ENCODE measurements around the gene SPATA31A3.
"Not testable (repeated sequence)": the region's sequence is repeated elsewhere in the genome, so short reads cannot be mapped to it uniquely, and the experiment has no call there.

The SPATA31A3 gene

DNA sequence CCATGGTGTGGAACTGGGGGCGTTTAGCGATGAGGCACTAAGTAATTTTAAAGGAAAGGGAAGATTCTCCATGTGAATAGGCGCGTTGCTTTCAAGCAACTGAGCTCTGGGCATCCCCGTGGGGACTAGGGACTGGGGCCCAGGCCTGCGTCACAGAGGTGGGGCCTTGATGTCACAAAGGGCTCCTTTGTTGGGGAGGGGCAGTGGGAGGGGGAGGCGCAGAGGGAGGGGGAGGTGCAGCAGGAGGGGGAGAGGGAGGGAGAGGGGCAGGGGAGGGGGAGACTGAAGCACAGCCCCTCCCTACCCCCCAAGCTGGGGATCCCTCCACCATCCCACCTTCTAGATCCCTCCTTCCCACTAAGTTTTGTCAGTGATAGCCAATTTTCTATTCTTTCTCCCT lies at the start of gene SPATA31A3:
SPATA31A3 (minus strand) TSS at position 101 of the 400 bp plus-strand sequence; CDS start at position 72, 29 bp downstream.
- not testable (repeated sequence) for DNase-seq

DNA sequence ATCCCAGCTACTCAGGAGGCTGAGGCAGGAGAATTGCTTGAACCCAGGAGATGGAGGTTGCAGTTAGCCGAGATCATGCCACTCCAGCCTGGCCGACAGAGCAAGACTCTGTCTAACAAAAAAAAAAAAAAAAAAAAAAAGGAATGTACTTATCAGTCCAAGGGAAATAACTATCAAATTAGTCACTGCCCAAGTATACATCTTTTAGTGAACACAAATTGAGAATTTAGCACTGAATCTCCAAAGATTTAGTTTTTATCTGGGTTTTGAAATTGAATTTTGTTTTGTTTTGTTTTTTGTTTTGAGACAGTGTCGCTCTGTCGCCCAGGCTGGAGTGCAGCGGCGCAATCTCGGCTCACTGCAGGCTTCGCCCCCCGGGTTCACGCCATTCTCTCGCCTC lies 39.8 kb downstream of the SPATA31A3 start:
- not testable (repeated sequence) for DNase-seq

DNA sequence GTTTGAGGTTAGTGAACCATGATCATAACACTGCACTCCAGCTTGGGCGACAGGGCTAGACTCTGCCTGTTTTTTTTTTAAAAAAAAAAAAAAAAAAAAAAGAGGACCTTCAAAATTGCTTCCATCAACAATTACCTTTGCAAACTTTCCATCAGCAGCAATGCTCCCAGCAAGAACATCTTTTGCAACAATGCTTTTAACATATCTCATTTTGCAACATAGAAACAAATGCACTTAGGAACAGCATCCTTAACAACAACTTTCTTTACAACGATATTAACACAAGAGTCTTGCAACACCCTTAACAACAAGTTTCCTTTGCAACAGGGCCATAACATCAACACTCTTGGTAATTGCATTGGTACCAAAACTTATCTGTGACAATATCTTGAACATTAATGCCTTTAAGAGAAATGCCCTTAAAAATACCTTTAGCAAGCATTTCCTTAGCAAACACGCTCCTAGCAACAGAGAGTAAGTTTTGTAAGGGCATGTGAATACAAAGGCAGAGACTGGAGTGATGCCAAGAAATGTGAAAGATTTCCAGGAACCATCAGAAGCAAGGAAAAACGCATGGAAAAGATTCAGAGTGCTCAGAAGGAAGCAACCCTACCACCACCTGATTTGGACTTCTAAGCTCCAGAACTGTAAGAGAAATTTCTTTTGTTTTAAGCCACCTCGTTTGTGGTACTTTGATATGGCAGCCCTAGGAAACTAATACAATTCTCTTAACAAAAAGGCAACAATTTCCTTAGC lies 49.8 kb downstream of the SPATA31A3 start:
- DNase-seq = not testable (repeated sequence)

DNA sequence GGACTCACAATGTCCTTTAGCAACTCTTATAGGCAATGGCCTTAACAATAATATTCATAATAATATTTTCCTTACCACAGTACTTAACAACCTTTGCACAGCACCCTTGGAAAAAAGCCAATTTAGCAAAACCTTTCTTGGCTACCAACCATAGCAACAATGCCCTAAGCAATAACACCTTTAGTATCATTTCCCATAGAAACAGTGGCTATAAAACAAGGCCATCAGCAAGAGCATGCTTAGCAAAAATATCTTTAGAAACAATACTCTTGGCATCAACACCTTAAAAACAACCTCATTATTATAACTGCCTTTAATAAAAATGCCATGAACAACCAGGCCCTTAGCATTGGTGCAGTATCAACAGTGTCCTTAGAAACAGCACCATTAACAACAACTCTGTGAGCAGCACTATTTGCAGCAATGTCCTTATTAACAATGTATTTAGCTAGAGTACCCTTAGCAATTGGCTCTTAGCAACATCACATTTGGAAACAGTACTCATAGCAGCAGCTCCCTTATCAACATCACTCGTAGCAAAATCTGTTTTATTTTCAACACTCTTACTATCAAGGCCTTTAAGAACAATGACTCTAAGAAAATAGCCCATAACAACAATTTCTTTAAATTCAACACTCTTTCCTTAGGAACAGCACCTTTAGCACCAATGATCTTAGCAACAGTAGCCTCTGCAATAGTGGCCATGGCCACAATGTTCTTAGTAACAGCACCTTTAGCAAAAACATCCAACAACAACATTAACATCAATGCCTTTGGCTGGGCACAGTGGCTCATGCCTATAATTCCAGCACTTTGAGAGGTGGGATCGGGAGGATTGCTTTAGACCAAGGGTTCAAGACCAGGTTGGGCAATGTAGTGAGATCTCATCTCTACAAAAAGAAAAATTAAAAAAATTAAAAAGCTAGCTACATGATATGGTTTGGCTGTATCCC lies 52.2 kb downstream of the SPATA31A3 start:
- DNase-seq = not testable (repeated sequence)

DNA sequence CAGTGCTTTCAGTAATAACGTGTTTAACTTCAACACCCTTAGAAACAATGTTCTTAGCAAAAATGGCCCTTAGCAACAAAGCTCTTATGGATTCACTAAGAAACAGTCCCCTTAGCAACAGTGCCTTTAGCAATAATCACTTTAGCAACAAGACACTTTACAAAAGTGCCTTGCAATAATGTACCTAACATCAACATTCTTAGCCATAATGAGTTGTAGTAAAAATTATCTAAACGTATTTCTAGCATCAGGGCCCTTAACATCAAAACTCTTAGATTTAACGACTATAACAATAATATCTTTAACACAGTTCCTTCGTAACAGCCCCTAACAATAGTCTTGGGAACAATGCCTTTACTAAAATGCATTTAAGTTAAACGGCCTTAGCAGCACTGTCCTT lies 54.0 kb downstream of the SPATA31A3 start:
- not testable (repeated sequence) for DNase-seq

DNA sequence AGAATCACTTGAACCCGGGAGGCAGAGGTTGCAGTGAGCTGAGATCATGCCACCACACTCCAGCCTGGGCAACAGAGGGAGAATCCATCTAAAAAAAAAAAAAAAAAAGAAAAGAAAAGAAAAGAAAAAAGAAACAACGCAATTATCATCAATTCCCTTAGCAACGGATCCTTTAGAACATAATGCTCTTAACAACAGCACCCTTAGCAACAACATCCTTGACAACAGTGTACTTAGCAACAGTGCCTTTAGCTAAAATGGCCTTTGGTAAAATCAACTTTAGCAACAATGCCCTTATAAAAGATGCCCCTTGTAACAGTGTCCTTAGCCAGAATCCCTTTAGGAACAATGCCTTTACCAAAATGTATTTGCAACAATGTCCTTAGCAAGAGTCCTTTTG lies 54.7 kb downstream of the SPATA31A3 start:
- not testable (repeated sequence) for DNase-seq

Measured in NCI-H2171 (cell line).